Hepatocyte (in vitro differentiated cells): Measurements from ENCODE around the gene UVSSA. TPM values are rescaled to one million over a fixed set of nuclear protein-coding genes. Genes with fewer than 3 reads are reported as not detected.

ENCODE experiments used
- DNase-seq: peaks from one replicate; pipeline ENCODE4 v3.0.0-alpha.2; 2016; ENCODE audit warnings: low spot score
- H2AFZ ChIP-seq: fragments of 200-600 bp; sonication (generic); 2 replicates; pipeline ENCODE4 v1.6.0; 2016; ENCODE audit warnings: antibody characterized with exemption, mild to moderate bottlenecking
- H3K27ac ChIP-seq: fragments of 200-600 bp; sonication (generic); 2 replicates; pipeline ENCODE4 v1.5.1; 2016; ENCODE audit warnings: mild to moderate bottlenecking
- H3K27me3 ChIP-seq: fragments of 200-600 bp; sonication (generic); 2 replicates; pipeline ENCODE4 v1.6.1; 2016
- H3K36me3 ChIP-seq: fragments of 200-600 bp; sonication (generic); replicated peaks from 2 replicates; pipeline ENCODE4 v1.5.1; 2016; ENCODE audit warnings: low read depth; ENCODE audit not compliant: insufficient read depth
- H3K4me1 ChIP-seq: fragments of 200-600 bp; sonication (generic); 2 replicates; pipeline ENCODE4 v1.5.1; 2016; ENCODE audit warnings: mild to moderate bottlenecking, moderate library complexity; ENCODE audit not compliant: insufficient read depth
- H3K4me2 ChIP-seq: fragments of 200-600 bp; sonication (generic); 2 replicates; pipeline ENCODE4 v1.6.0; 2016
- H3K4me3 ChIP-seq: fragments of 200-600 bp; sonication (generic); 2 replicates; pipeline ENCODE4 v1.5.1; 2016; ENCODE audit warnings: mild to moderate bottlenecking
- H3K79me2 ChIP-seq: fragments of 200-600 bp; sonication (generic); 2 replicates; pipeline ENCODE4 v1.6.0; 2017; ENCODE audit warnings: mild to moderate bottlenecking
- H3K9me2 ChIP-seq: fragments of 200-600 bp; sonication (generic); replicated peaks from 2 replicates; pipeline ENCODE4 v1.6.0; 2017; ENCODE audit warnings: mild to moderate bottlenecking; ENCODE audit not compliant: insufficient read depth
- H3K9me3 ChIP-seq: fragments of 200-600 bp; sonication (generic); 2 replicates; pipeline ENCODE4 v1.5.1; 2016; ENCODE audit warnings: low read depth, mild to moderate bottlenecking
- H4K20me1 ChIP-seq: fragments of 200-600 bp; sonication (generic); 2 replicates; pipeline ENCODE4 v1.6.0; 2016; ENCODE audit warnings: mild to moderate bottlenecking; ENCODE audit not compliant: insufficient read depth, poor library complexity, severe bottlenecking
- EZH2 ChIP-seq: fragments of 200-600 bp; sonication (generic); IDR thresholded peaks from 2 replicates; pipeline ENCODE4 v1.6.1; 2016; ENCODE audit warnings: antibody characterized with exemption, mild to moderate bottlenecking, borderline replicate concordance
- EZH2phosphoT487 ChIP-seq: fragments of 200-600 bp; sonication (generic); IDR thresholded peaks from one replicate; pipeline ENCODE4 v1.6.1; 2018; ENCODE audit warnings: antibody characterized with exemption, mild to moderate bottlenecking, low read depth, moderate library complexity; ENCODE audit not compliant: unreplicated experiment, severe bottlenecking
- WGBS: methylation state at CpG from one replicate; pipeline ENCODE4 v1.1.6; 2016; ENCODE audit warnings: low lambda C conversion rate; ENCODE audit errors: missing lambda C conversion rate; 5-methylcytosine and 5-hydroxymethylcytosine counted together
- polyA plus RNA-seq: library from polyadenylated mRNA; unstranded; fragments of >200 nt; fragmentation: Nextera tagmentation; extraction: Ambion mirVana; gene quantifications from 2 replicates; pipeline ENCODE4 v1.2.1, GENCODE V29; 2016
- total RNA-seq: library from RNA; depleted of rRNA; stranded (reverse); fragments of >200 nt; gene quantifications from 2 replicates; pipeline ENCODE4 v1.2.3, GENCODE V29; 2014
- TF ChIP-seq, protein P1 (sequence below): fragments of 200-600 bp; sonication (generic); IDR thresholded peaks from 2 replicates; pipeline ENCODE4 v1.5.1; 2016; ENCODE audit warnings: antibody characterized with exemption, mild to moderate bottlenecking; ENCODE audit not compliant: poor library complexity

UVSSA gene
- total and polyA plus RNA-seq, 2 experiments from 2014 or later: 10.6 to 11.0 TPM

- no peak overlapping the region for H2AFZ ChIP-seq
- H3K9me3 ChIP-seq: no peaks in the 10 kb centered on the region
- H3K79me2 ChIP-seq: no peaks in the 10 kb centered on the region
- no peak overlapping the region for H3K4me2 ChIP-seq
- no peak overlapping the region for H3K4me3 ChIP-seq
- DNase-seq: no peak
- no peaks in the 10 kb centered on the region for H3K36me3 ChIP-seq
- no peak overlapping the region for H3K27ac ChIP-seq
- no peaks in the 10 kb centered on the region for H3K9me2 ChIP-seq
- H4K20me1 ChIP-seq: no peaks in the 10 kb centered on the region
- H3K4me1 ChIP-seq: no peaks in the 10 kb centered on the region
- TF ChIP-seq, protein P1, sequence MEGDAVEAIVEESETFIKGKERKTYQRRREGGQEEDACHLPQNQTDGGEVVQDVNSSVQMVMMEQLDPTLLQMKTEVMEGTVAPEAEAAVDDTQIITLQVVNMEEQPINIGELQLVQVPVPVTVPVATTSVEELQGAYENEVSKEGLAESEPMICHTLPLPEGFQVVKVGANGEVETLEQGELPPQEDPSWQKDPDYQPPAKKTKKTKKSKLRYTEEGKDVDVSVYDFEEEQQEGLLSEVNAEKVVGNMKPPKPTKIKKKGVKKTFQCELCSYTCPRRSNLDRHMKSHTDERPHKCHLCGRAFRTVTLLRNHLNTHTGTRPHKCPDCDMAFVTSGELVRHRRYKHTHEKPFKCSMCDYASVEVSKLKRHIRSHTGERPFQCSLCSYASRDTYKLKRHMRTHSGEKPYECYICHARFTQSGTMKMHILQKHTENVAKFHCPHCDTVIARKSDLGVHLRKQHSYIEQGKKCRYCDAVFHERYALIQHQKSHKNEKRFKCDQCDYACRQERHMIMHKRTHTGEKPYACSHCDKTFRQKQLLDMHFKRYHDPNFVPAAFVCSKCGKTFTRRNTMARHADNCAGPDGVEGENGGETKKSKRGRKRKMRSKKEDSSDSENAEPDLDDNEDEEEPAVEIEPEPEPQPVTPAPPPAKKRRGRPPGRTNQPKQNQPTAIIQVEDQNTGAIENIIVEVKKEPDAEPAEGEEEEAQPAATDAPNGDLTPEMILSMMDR: no peak
- no peak for TF ChIP-seq EZH2phosphoT487
- no peak for TF ChIP-seq EZH2
- WGBS: 94% methylated on average over 12 of the region's 18 CpGs
- H3K27me3 ChIP-seq: no peaks in the 10 kb centered on the region
These were observed 17.2 kb downstream of the UVSSA start for GRCh38 chr4:1364217-1364616.

- Histone ChIP-seq H3K4me1 (no peaks in the 10 kb centered on the region), H3K9me2 (no peaks in the 10 kb centered on the region), H3K36me3 (no peaks in the 10 kb centered on the region), H3K27ac (no peak overlapping the region), H3K4me2 (no peak overlapping the region), H4K20me1 (no peaks in the 10 kb centered on the region), H3K79me2 (no peaks in the 10 kb centered on the region), H3K27me3 (no peaks in the 10 kb centered on the region), H3K4me3 (no peak overlapping the region), H3K9me3 (no peaks in the 10 kb centered on the region), H2AFZ (no peak overlapping the region)
- 94% methylated on average over 13 of the region's 13 CpGs for WGBS
- no peak for DNase-seq
- TF ChIP-seq EZH2 (no peak), EZH2phosphoT487 (no peak)
- TF ChIP-seq, protein P1: no peak
These were observed 17.7 kb downstream of the UVSSA start for GRCh38 chr4:1364748-1365147.

- H3K27ac ChIP-seq: no peak overlapping the region
- H3K79me2 ChIP-seq: no peaks in the 10 kb centered on the region
- H3K4me2 ChIP-seq: no peak overlapping the region
- no peaks in the 10 kb centered on the region for H3K9me3 ChIP-seq
- H2AFZ ChIP-seq: no peak overlapping the region
- H3K9me2 ChIP-seq: no peaks in the 10 kb centered on the region
- H4K20me1 ChIP-seq: no peaks in the 10 kb centered on the region
- H3K36me3 ChIP-seq: no peaks in the 10 kb centered on the region
- H3K4me3 ChIP-seq: no peak overlapping the region
- 86% methylated on average over 24 of the region's 25 CpGs for WGBS
- DNase-seq: no peak
- H3K4me1 ChIP-seq: no peaks in the 10 kb centered on the region
- no peaks in the 10 kb centered on the region for H3K27me3 ChIP-seq
- TF ChIP-seq, protein P1: no peak
- no peak for TF ChIP-seq EZH2phosphoT487
- TF ChIP-seq EZH2: no peak
These were observed 18.5 kb downstream of the UVSSA start for GRCh38 chr4:1365271-1366178.
